ENCODE data around the gene ZC2HC1C.

- TF ChIP-seq, protein P1, sequence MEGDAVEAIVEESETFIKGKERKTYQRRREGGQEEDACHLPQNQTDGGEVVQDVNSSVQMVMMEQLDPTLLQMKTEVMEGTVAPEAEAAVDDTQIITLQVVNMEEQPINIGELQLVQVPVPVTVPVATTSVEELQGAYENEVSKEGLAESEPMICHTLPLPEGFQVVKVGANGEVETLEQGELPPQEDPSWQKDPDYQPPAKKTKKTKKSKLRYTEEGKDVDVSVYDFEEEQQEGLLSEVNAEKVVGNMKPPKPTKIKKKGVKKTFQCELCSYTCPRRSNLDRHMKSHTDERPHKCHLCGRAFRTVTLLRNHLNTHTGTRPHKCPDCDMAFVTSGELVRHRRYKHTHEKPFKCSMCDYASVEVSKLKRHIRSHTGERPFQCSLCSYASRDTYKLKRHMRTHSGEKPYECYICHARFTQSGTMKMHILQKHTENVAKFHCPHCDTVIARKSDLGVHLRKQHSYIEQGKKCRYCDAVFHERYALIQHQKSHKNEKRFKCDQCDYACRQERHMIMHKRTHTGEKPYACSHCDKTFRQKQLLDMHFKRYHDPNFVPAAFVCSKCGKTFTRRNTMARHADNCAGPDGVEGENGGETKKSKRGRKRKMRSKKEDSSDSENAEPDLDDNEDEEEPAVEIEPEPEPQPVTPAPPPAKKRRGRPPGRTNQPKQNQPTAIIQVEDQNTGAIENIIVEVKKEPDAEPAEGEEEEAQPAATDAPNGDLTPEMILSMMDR (IDR thresholded peaks at IDR 0.05; ENCODE audit: low read depth, low read length, poor library complexity, severe bottlenecking), result no peak
- no peak for TF ChIP-seq EZH2phosphoT487 (IDR thresholded peaks at IDR 0.05; ENCODE audit: borderline replicate concordance, low read length)
Measured at GRCh38 chr14:75059642-75060041, 9.8 kb upstream of the ZC2HC1C start.
